GM12878 (cell line): ENCODE measurements around the gene RB1. TPM values are rescaled to one million over a fixed set of nuclear protein-coding genes. Genes with fewer than 3 reads are reported as not detected.
A peak's percentile ranks its signal among the peaks of the same experiment; 100 is the strongest.

Experiments
- ATAC-seq: fragments of 200-7000 bp; cut with Tn5 transposase; 3 replicates; pipeline ENCODE4 v1.9.1; 2020; ENCODE audit warnings: mild to moderate bottlenecking, moderate library complexity
- BruUV-seq: library from RNA; stranded (reverse); fragments of 400-500 nt; replicated peaks from 2 replicates; lab custom pipeline; 2021; lab: Mats Ljungman, UMichigan
- CTCF ChIA-PET: fragments of 300-600 bp; sonication (Branson Sonifier 250); formaldehyde crosslinking; extraction: SDS; loops from one replicate; lab custom pipeline; 2021; ENCODE audit warnings: inconsistent platforms; lab: Yijun Ruan, JAX
- POLR2A ChIA-PET: fragments of 350-600 bp; formaldehyde crosslinking; extraction: SDS; loops from one replicate; lab custom pipeline; 2021; ENCODE audit warnings: inconsistent platforms; lab: Charles Lee
- RAD21 ChIA-PET: fragments of 300-600 bp; sonication (Branson Sonifier 250); formaldehyde crosslinking; loops from one replicate; lab custom pipeline; 2023; ENCODE audit warnings: antibody characterized with exemption; ENCODE audit not compliant: unreplicated experiment; lab: Charles Lee
- SMC1A ChIA-PET: fragments of 300-600 bp; sonication (Branson Sonifier 250); formaldehyde crosslinking; loops from one replicate; lab custom pipeline; 2023; ENCODE audit not compliant: unreplicated experiment, uncharacterized antibody; lab: Charles Lee
- DNase-seq: peaks from one replicate; pipeline ENCODE4 v3.0.0-alpha.2; 2011; ENCODE audit warnings: low read depth, low spot score
- FAIRE-seq: peaks from 3 replicates; lab custom pipeline; 2011; peaks lifted over from hg19 to GRCh38; lab: Jason Lieb, UNC
- H2AFZ ChIP-seq: 2 replicates; pipeline ENCODE4 v1.6.0; 2011; ENCODE audit warnings: low read depth, low read length, control low read depth; ENCODE audit not compliant: control insufficient read depth
- H3K27ac ChIP-seq: 2 replicates; pipeline ENCODE4 v1.5.1; 2011; ENCODE audit warnings: control low read depth; ENCODE audit not compliant: control insufficient read depth, insufficient read depth
- H3K27me3 ChIP-seq, 2 experiments: replicated peaks in 1 of 2; 2 replicates each; pipeline versions ENCODE4 v1.6.0 to v1.6.1; 2011; ENCODE audit warnings: low read length in 1 of 2; ENCODE audit not compliant: control insufficient read depth in 2 of 2, insufficient read depth in 2 of 2
- H3K36me3 ChIP-seq, 2 experiments: 2 replicates each; pipeline ENCODE4 v1.5.1; 2011; ENCODE audit warnings: low read length in 1 of 2; ENCODE audit not compliant: control insufficient read depth in 2 of 2, insufficient read depth in 2 of 2
- H3K4me1 ChIP-seq: 2 replicates; pipeline ENCODE4 v1.6.1; 2011; ENCODE audit warnings: mild to moderate bottlenecking, low read length, moderate library complexity, mixed read lengths; ENCODE audit not compliant: control insufficient read depth, insufficient read depth
- H3K4me2 ChIP-seq: 2 replicates; pipeline ENCODE4 v1.6.0; 2011; ENCODE audit warnings: control low read depth; ENCODE audit not compliant: control insufficient read depth, insufficient read depth
- H3K4me3 ChIP-seq: fragments of 200-600 bp; sonication (generic); 2 replicates; pipeline ENCODE4 v1.5.1; 2016
- H3K79me2 ChIP-seq: 2 replicates; pipeline ENCODE4 v1.6.0; 2011; ENCODE audit warnings: low read length; ENCODE audit not compliant: control insufficient read depth, insufficient read depth
- H3K9ac ChIP-seq: 2 replicates; pipeline ENCODE4 v1.8.0; 2011; ENCODE audit warnings: low read length, control low read depth, mixed read lengths; ENCODE audit not compliant: control insufficient read depth, insufficient read depth
- H3K9me3 ChIP-seq: replicated peaks from 3 replicates; pipeline ENCODE4 v1.5.1; 2011; ENCODE audit warnings: mild to moderate bottlenecking, low read length; ENCODE audit not compliant: control insufficient read depth, insufficient read depth
- H4K20me1 ChIP-seq: 2 replicates; pipeline ENCODE4 v1.6.0; 2011; ENCODE audit not compliant: control insufficient read depth, insufficient read depth
- ATF7 ChIP-seq: fragments of 450-650 bp; IDR thresholded peaks from 2 replicates; pipeline ENCODE4 v1.6.1; 2016; ENCODE audit warnings: low read depth, mild to moderate bottlenecking
- CREB1 ChIP-seq: IDR thresholded peaks from 2 replicates; pipeline ENCODE4 v1.6.1; 2012; ENCODE audit warnings: low read depth, mild to moderate bottlenecking, inconsistent platforms
- GATAD2B ChIP-seq: fragments of 450-650 bp; conservative IDR thresholded peaks from 2 replicates; pipeline ENCODE4 v1.6.1; 2017; ENCODE audit warnings: low read depth, mild to moderate bottlenecking, moderate library complexity
- KLF5 ChIP-seq: fragments of 450-650 bp; IDR thresholded peaks from 2 replicates; pipeline ENCODE4 v1.6.1; 2014; ENCODE audit warnings: mild to moderate bottlenecking; ENCODE audit not compliant: partially characterized antibody
- MTA2 ChIP-seq: fragments of 450-650 bp; IDR thresholded peaks from 2 replicates; pipeline ENCODE4 v1.6.1; 2016; ENCODE audit warnings: low read depth, mild to moderate bottlenecking, moderate library complexity
- NR2C1 ChIP-seq: fragments of 450-650 bp; IDR thresholded peaks from 2 replicates; pipeline ENCODE4 v1.6.1; 2017; ENCODE audit warnings: antibody characterized with exemption, mild to moderate bottlenecking, moderate library complexity
- RAD51 ChIP-seq: fragments of 450-650 bp; IDR thresholded peaks from 2 replicates; pipeline ENCODE4 v1.6.1; 2016; ENCODE audit warnings: moderate library complexity, mild to moderate bottlenecking, inconsistent platforms
- RCOR1 ChIP-seq: conservative IDR thresholded peaks from 2 replicates; pipeline ENCODE4 v1.6.1; 2012; ENCODE audit warnings: low read depth, low read length, improper control_type of control experiment
- WGBS: methylation state at CpG from one replicate; pipeline ENCODE4 v1.1.6; 2016; ENCODE audit warnings: low lambda C conversion rate; ENCODE audit not compliant: insufficient replicate concordance, insufficient coverage; ENCODE audit errors: missing lambda C conversion rate; 5-methylcytosine and 5-hydroxymethylcytosine counted together
- in situ Hi-C: fragments of 300-500 bp; cut with MboI; formaldehyde crosslinking; loops from 9 replicates; pipeline ENCODE4 v1.14.3; 2018; ENCODE audit warnings: mixed read lengths
- intact Hi-C: fragments of 100-400 bp; cut with micrococcal nuclease; formaldehyde crosslinking; loops from one replicate; pipeline ENCODE4 v1.14.2; 2022; ENCODE audit not compliant: unreplicated experiment
- polyA plus RNA-seq, 11 experiments: library from polyadenylated mRNA; depleted of rRNA in 4 of 11; unstranded in 6 of 11; stranded (reverse) in 5 of 11; fragments of >200 nt; fragmentation: Nextera tagmentation in 4 of 11; fragmentation: Illumina TruSeq in 1 of 11; extraction: Ambion mirVana in 4 of 11; extraction: Trizol in 1 of 11; gene quantifications; 1 replicate in 1 of 11; 2 replicates in 10 of 11; pipeline versions ENCODE4 v1.2.1 to v1.2.3, GENCODE V29; 2011 to 2016; ENCODE audit warnings: inconsistent platforms in 2 of 11, missing spikeins in 2 of 11, low read depth in 1 of 11
- total RNA-seq, 4 experiments: library from RNA; depleted of rRNA in 3 of 4; stranded (reverse); fragments of >200 nt in 3 of 4; fragmentation: Illumina TruSeq in 1 of 4; extraction: Trizol in 1 of 4; gene quantifications; 2 replicates each; pipeline versions ENCODE4 v1.2.1 to v1.2.3, GENCODE V29; 2013 to 2021
- TF ChIP-seq, protein P1 (sequence below): fragments of 450-650 bp; conservative IDR thresholded peaks from 2 replicates; pipeline ENCODE4 v1.6.1; 2017; ENCODE audit warnings: mild to moderate bottlenecking, moderate library complexity
- TF ChIP-seq, protein P2 (sequence below): fragments of 450-650 bp; IDR thresholded peaks from 2 replicates; pipeline ENCODE4 v1.6.1; 2017; ENCODE audit warnings: mild to moderate bottlenecking, moderate library complexity
- TF ChIP-seq, protein P3 (sequence below): fragments of 450-650 bp; IDR thresholded peaks from 2 replicates; pipeline ENCODE4 v1.6.1; 2017; ENCODE audit warnings: mild to moderate bottlenecking, moderate library complexity

RB1 gene
- total and polyA plus RNA-seq, 10 of the 15 experiments (the other 5 are each of a cell fraction or from before 2014, with no cell fraction given), result 2.8 to 45.0 (median 8.3) TPM

DNA sequence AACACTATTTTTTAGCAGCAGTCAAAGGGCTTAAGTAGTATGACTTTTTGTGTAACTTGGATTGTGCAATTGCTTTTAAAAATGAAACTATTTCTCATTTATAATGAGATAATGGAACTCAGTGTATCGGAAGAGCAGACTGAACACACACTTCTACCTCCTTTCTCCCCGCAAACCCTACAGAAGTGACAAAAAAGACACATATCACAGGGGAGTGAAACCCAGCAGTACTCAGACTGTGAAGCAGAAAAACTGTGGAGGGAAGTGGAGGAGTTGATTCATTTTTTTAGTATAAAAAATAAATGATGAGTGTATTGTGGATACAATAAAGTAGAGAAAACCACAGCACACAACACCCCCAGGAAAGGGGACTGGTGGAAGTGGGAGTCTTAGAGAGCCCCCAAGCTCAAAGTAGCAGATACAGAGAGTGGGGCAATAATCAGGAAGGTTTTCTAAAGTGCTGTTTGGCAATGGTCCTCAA, 99.6 kb downstream of the RB1 start (continued):
- no peak for TF ChIP-seq NR2C1
- TF ChIP-seq, protein P1, sequence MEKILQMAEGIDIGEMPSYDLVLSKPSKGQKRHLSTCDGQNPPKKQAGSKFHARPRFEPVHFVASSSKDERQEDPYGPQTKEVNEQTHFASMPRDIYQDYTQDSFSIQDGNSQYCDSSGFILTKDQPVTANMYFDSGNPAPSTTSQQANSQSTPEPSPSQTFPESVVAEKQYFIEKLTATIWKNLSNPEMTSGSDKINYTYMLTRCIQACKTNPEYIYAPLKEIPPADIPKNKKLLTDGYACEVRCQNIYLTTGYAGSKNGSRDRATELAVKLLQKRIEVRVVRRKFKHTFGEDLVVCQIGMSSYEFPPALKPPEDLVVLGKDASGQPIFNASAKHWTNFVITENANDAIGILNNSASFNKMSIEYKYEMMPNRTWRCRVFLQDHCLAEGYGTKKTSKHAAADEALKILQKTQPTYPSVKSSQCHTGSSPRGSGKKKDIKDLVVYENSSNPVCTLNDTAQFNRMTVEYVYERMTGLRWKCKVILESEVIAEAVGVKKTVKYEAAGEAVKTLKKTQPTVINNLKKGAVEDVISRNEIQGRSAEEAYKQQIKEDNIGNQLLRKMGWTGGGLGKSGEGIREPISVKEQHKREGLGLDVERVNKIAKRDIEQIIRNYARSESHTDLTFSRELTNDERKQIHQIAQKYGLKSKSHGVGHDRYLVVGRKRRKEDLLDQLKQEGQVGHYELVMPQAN, result no peak
- no peak for TF ChIP-seq KLF5
- TF ChIP-seq ATF7, result no peak

- ChIA-PET SMC1A (interaction anchor here (1.0 to 3.4 kb wide), 2 partner anchors 8 to 176 kb away, joined by 4 to 47 read pairs; partner anchors contain the start of gene LPAR6), CTCF (interaction anchor here (3.4 kb wide), 1 partner anchor 177 kb away, joined by 52 read pairs; no protein-coding TSS in a partner anchor)
Observed at GRCh38 chr13:48403913-48404312, 100.4 kb downstream of the RB1 start.

More at GRCh38 chr13:48403913-48404312, 100.4 kb downstream of the RB1 start:
- DNase-seq (no peak), FAIRE-seq (no peak), ATAC-seq (no peak)
- in situ Hi-C loops (no loop called here), intact Hi-C loops (loop anchor here (2.0 kb wide), 1 partner anchor 175 kb away; no protein-coding TSS in a partner anchor)
- Histone ChIP-seq H3K27me3 (no peaks in the 10 kb centered on the region), H2AFZ (no peak overlapping the region), H3K27ac (no peak overlapping the region), H3K4me2 (peak overlapping the region; percentile 1), H3K36me3 (no peaks in the 10 kb centered on the region; a peak in 1 of 4 replicates), H3K9me3 (no peaks in the 10 kb centered on the region), H3K4me3 (no peak overlapping the region), H3K4me1 (peaks cover 25% of the 10 kb centered on the region; the same call in 1 of the 2 replicates), H3K9ac (no peak overlapping the region), H3K79me2 (peaks cover 2% of the 10 kb centered on the region), H4K20me1 (no peaks in the 10 kb centered on the region)
- 76% methylated on average over 8 of the region's 8 CpGs for whole genome bisulfite sequencing
- no TSS peak for BruUV-seq
- TF ChIP-seq MTA2, result no peak
- TF ChIP-seq RAD51, result no peak
- TF ChIP-seq CREB1, result no peak
- TF ChIP-seq, protein P2, sequence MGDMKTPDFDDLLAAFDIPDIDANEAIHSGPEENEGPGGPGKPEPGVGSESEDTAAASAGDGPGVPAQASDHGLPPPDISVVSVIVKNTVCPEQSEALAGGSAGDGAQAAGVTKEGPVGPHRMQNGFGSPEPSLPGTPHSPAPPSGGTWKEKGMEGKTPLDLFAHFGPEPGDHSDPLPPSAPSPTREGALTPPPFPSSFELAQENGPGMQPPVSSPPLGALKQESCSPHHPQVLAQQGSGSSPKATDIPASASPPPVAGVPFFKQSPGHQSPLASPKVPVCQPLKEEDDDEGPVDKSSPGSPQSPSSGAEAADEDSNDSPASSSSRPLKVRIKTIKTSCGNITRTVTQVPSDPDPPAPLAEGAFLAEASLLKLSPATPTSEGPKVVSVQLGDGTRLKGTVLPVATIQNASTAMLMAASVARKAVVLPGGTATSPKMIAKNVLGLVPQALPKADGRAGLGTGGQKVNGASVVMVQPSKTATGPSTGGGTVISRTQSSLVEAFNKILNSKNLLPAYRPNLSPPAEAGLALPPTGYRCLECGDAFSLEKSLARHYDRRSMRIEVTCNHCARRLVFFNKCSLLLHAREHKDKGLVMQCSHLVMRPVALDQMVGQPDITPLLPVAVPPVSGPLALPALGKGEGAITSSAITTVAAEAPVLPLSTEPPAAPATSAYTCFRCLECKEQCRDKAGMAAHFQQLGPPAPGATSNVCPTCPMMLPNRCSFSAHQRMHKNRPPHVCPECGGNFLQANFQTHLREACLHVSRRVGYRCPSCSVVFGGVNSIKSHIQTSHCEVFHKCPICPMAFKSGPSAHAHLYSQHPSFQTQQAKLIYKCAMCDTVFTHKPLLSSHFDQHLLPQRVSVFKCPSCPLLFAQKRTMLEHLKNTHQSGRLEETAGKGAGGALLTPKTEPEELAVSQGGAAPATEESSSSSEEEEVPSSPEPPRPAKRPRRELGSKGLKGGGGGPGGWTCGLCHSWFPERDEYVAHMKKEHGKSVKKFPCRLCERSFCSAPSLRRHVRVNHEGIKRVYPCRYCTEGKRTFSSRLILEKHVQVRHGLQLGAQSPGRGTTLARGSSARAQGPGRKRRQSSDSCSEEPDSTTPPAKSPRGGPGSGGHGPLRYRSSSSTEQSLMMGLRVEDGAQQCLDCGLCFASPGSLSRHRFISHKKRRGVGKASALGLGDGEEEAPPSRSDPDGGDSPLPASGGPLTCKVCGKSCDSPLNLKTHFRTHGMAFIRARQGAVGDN, result no peak
- no peak for TF ChIP-seq GATAD2B
- TF ChIP-seq, protein P3, sequence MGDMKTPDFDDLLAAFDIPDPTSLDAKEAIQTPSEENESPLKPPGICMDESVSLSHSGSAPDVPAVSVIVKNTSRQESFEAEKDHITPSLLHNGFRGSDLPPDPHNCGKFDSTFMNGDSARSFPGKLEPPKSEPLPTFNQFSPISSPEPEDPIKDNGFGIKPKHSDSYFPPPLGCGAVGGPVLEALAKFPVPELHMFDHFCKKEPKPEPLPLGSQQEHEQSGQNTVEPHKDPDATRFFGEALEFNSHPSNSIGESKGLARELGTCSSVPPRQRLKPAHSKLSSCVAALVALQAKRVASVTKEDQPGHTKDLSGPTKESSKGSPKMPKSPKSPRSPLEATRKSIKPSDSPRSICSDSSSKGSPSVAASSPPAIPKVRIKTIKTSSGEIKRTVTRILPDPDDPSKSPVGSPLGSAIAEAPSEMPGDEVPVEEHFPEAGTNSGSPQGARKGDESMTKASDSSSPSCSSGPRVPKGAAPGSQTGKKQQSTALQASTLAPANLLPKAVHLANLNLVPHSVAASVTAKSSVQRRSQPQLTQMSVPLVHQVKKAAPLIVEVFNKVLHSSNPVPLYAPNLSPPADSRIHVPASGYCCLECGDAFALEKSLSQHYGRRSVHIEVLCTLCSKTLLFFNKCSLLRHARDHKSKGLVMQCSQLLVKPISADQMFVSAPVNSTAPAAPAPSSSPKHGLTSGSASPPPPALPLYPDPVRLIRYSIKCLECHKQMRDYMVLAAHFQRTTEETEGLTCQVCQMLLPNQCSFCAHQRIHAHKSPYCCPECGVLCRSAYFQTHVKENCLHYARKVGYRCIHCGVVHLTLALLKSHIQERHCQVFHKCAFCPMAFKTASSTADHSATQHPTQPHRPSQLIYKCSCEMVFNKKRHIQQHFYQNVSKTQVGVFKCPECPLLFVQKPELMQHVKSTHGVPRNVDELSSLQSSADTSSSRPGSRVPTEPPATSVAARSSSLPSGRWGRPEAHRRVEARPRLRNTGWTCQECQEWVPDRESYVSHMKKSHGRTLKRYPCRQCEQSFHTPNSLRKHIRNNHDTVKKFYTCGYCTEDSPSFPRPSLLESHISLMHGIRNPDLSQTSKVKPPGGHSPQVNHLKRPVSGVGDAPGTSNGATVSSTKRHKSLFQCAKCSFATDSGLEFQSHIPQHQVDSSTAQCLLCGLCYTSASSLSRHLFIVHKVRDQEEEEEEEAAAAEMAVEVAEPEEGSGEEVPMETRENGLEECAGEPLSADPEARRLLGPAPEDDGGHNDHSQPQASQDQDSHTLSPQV, result no peak
- TF ChIP-seq RCOR1, result no peak
- ChIA-PET POLR2A (no interaction called here), RAD21 (interaction anchor here (3.9 kb wide), 1 partner anchor 176 kb away, joined by 70 read pairs; no protein-coding TSS in a partner anchor)
